ENCODE data around the gene ANKRD33B. TPM values are rescaled to one million over a fixed set of nuclear protein-coding genes. Genes with fewer than 3 reads are reported as not detected.

Gene ANKRD33B
- total and polyA plus RNA-seq, 11 donors = 0.98 to 33.8 (median 4.9) TPM

DNA sequence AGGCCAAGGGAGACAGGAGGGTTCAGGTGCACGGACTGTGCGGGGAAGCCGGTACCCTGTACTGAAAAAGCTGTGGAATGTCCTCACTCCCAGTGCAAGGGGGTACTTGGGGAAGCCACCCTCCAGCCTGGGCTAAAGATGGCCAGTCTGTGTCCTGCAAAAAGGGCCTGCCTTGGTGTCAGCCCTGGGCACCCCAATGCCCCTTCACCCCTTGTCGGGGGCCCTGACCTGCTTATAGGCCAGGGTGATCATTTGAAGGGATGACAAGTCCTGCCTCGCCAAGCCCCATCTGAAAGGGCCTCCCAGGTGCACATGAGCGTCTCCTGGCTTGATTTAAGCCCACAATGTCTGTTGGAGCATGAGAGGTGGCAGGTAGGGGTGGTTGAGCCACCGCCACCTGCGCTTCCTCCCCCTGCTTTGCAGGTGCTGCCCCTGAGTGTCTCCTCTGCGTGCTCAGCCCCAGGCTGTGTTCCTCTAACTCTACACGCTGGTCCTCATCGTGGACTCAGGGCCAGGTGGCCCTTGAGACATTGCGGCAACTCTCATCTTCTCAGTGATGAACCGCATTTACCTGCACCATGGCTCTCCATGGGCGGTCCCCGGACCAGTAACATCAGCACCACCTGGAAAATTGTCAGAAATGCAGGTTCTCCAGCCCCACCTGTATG is 97.0 kb downstream of the ANKRD33B start:
- Histone ChIP-seq H3K27me3 (no peaks in the 10 kb centered on the region), H3K27ac (no peak overlapping the region), H3K9me3 (no peaks in the 10 kb centered on the region), H3K4me1 (peaks cover 0 to 12% (median 0%) of the 10 kb centered on the region in 12 donors), H3K36me3 (peaks cover 0 to 6% (median 0%) of the 10 kb centered on the region in 9 donors), H3K4me3 (no peak overlapping the region)
- peak in 1 of 5 donors; percentile 41 for DNase-seq
- no peak for ATAC-seq
- 92 to 96% (median 94%) methylated on average over 15 of the region's 15 CpGs for WGBS, 4 donors
- TF ChIP-seq, protein P1, sequence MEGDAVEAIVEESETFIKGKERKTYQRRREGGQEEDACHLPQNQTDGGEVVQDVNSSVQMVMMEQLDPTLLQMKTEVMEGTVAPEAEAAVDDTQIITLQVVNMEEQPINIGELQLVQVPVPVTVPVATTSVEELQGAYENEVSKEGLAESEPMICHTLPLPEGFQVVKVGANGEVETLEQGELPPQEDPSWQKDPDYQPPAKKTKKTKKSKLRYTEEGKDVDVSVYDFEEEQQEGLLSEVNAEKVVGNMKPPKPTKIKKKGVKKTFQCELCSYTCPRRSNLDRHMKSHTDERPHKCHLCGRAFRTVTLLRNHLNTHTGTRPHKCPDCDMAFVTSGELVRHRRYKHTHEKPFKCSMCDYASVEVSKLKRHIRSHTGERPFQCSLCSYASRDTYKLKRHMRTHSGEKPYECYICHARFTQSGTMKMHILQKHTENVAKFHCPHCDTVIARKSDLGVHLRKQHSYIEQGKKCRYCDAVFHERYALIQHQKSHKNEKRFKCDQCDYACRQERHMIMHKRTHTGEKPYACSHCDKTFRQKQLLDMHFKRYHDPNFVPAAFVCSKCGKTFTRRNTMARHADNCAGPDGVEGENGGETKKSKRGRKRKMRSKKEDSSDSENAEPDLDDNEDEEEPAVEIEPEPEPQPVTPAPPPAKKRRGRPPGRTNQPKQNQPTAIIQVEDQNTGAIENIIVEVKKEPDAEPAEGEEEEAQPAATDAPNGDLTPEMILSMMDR (IDR thresholded peaks at IDR 0.05) = no peak
- no peak for TF ChIP-seq POLR2A (IDR thresholded peaks at IDR 0.05)
- intact Hi-C loops (cut with DNase I) = no loop called here

DNA sequence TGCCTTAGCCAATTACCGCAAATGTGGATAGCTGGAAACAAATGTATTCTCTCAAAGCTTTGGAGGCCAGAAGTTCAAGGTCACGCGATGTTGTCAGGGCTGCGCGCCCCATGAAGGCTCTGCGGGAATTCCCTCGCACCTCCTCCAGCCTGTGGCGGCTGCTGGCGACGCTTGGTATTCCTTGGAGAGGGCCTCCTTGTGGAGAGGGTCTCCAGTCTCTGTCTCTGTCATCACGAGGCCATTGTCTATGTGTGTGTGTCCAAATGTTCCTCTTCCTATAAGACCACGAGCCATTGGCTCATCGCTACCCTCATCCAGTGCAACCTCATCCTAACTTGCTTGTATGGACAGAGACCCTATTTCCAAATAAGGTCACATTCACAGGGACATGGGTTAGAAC is 97.5 kb downstream of the ANKRD33B start:
- H3K4me1 ChIP-seq = peaks cover 0 to 12% (median 0%) of the 10 kb centered on the region in 12 donors
- peaks cover 0 to 1% (median 0%) of the 10 kb centered on the region in 9 donors for H3K36me3 ChIP-seq
- TF ChIP-seq, protein P1 (IDR thresholded peaks at IDR 0.05) = no peak
- no peak for TF ChIP-seq POLR2A (IDR thresholded peaks at IDR 0.05)
- H3K4me3 ChIP-seq = no peak overlapping the region
- DNase-seq = no peak
- WGBS, 4 donors = 93 to 95% (median 94%) methylated on average over 12 to 13 of the region's 13 CpGs
- no peaks in the 10 kb centered on the region for H3K27me3 ChIP-seq
- H3K9me3 ChIP-seq = no peaks in the 10 kb centered on the region
- H3K27ac ChIP-seq = no peak overlapping the region
- intact Hi-C loops (cut with DNase I) = no loop called here
- no peak for ATAC-seq

DNA sequence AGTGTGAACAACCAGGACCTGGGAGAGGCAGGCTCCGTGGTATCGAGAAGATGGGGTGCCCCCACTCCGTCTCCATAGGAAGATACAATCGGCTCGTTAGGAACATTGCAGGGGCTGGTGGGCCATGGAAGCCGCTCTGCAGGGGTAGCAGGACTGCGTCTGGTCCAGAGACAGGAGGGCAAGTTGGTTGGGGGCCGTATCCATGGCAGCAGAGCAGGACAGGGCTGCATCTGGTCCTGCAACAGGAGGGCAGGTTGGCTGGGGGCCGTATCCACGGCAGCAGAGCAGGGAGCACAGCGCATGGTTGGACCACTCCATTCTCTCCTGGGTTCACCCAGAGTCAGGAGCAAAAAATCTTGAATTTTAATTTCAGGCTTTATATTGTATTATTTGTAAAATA is 98.2 kb downstream of the ANKRD33B start:
- H3K36me3 ChIP-seq = no peaks in the 10 kb centered on the region
- peaks cover 0 to 12% (median 0%) of the 10 kb centered on the region in 12 donors for H3K4me1 ChIP-seq
- no peak overlapping the region for H3K27ac ChIP-seq
- H3K4me3 ChIP-seq = no peak overlapping the region
- intact Hi-C loops (cut with DNase I) = no loop called here
- ATAC-seq (no peak), DNase-seq (no peak)
- H3K9me3 ChIP-seq = no peaks in the 10 kb centered on the region
- TF ChIP-seq POLR2A (IDR thresholded peaks at IDR 0.05) = no peak
- TF ChIP-seq, protein P1 (IDR thresholded peaks at IDR 0.05) = no peak
- H3K27me3 ChIP-seq = no peaks in the 10 kb centered on the region
- WGBS, 4 donors = 90 to 95% (median 92%) methylated on average over 11 of the region's 11 CpGs

DNA sequence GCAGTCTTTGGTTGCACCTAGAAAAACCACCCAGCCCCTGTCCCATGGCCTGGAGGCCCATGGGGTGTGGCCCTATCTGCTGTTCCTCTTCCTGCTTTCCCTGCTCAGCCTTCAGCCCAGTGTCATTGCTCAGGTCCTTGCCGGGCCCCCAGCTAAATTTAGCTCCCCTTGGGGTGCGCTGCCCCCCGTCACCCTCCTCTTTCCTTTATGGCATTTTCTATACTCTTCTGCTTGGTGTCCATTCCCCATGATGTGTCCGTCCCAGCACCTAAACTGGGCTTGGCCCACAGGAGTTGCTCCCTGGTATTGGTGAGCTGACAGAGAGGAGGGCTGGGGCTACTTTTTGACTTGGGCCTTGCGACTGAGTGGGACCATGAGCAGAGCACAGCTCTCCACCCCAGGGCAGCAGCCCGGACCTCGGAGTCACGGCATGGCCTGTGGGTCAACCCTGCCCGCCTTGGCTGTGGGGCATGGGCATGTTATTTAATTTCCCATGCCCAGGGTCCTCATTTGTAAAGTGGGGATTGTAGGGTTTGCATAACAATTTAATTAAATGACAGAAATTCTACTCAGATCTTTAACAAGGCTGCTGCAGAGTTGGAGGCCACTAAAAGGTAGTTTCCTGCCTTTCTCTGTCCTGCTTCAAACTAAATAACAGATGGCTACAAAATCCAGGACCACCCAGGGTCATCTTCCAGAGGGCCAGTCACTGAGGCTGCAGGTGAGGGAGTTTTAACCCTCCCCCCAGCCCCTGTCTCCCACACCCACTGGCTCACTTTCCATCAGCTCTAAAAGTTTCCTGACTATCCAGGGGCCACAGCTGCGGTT is 99.0 kb downstream of the ANKRD33B start:
- WGBS, 4 donors = 85 to 89% (median 88%) methylated on average over 10 of the region's 10 CpGs
- TF ChIP-seq, protein P1 (IDR thresholded peaks at IDR 0.05) = no peak
- no peak for TF ChIP-seq POLR2A (IDR thresholded peaks at IDR 0.05)
- Histone ChIP-seq H3K27me3 (no peaks in the 10 kb centered on the region), H3K4me3 (no peak overlapping the region), H3K36me3 (no peaks in the 10 kb centered on the region), H3K9me3 (no peaks in the 10 kb centered on the region), H3K27ac (no peak overlapping the region), H3K4me1 (peaks cover 0 to 12% (median 0%) of the 10 kb centered on the region in 12 donors)
- ATAC-seq = no peak
- DNase-seq = no peak
- intact Hi-C loops (cut with DNase I) = no loop called here

Measured in heart left ventricle (tissue), 16 donors.